ENCODE data around the gene RHOT2. TPM values are rescaled to one million over a fixed set of nuclear protein-coding genes. Genes with fewer than 3 reads are reported as not detected.

The RHOT2 gene
- total and polyA plus RNA-seq, 9 donors = 31.6 to 88.7 (median 66.4) TPM

DNA sequence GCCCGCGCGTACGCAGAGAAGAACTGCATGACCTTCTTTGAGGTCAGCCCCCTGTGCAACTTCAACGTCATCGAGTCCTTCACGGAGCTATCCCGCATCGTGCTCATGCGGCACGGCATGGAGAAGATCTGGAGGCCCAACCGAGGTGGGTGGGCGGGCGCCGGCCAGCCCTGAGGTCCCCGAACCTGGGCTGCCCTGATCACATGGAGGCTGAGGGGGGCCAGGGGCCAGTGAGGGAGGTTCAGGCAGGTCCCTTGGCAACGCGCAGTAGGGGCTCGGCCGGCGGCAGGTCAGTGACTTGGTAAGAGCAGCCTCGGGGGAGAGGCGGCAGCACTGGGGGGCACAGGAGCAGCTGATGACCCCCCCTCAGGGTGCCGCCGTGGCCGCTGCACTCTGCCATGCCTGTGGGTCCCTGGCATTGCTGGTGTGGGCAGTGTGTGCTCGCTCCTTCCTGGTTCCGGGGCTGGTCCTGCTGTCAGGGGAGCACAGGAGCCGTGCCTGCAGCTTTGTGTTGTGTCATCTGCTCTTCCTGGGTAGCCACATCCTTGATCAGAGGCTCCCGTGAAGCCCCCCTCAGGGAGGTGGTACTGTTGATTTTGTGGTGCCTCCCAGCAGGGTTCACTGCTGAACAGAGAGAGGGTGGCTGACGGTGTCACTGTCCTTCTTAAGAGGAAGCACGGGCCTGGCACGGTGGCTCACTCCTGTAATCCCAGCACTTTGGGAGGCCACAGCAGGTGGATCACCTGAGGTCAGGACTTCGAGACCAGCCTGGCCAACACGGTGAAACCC lies 41.8 kb upstream of the RHOT2 start:
- Histone ChIP-seq H3K36me3 (ENCODE audit: control insufficient read depth, insufficient read depth, low read length) (peaks cover 29% of the 10 kb centered on the region), H3K27me3 (ENCODE audit: control insufficient read depth, insufficient read depth, low read length) (no peaks in the 10 kb centered on the region), H3K4me1 (ENCODE audit: control insufficient read depth, insufficient read depth, low read length) (peaks cover 52% of the 10 kb centered on the region), H3K27ac (ENCODE audit: low read length) (no peak overlapping the region), H3K4me3 (ENCODE audit: low read length) (no peak overlapping the region), H3K9me3 (replicated peaks; ENCODE audit: control insufficient read depth, low read depth, low read length) (no peaks in the 10 kb centered on the region)
- WGBS (ENCODE audit: insufficient coverage) = 91% methylated on average over 32 of the region's 35 CpGs
- DNase-seq = no peak

- Histone ChIP-seq H3K27me3 (ENCODE audit: control insufficient read depth, insufficient read depth, low read length) (no peaks in the 10 kb centered on the region), H3K4me3 (ENCODE audit: low read length) (no peak overlapping the region), H3K36me3 (ENCODE audit: control insufficient read depth, insufficient read depth, low read length) (peaks cover 29% of the 10 kb centered on the region), H3K27ac (ENCODE audit: low read length) (no peak overlapping the region), H3K4me1 (ENCODE audit: control insufficient read depth, insufficient read depth, low read length) (peaks cover 48% of the 10 kb centered on the region), H3K9me3 (replicated peaks; ENCODE audit: control insufficient read depth, low read depth, low read length) (no peaks in the 10 kb centered on the region)
- peak; percentile 24 for DNase-seq
- 84% methylated on average over 29 of the region's 29 CpGs for WGBS (ENCODE audit: insufficient coverage)
Observed at GRCh38 chr16:626787-627453, 41.0 kb upstream of the RHOT2 start.

DNA sequence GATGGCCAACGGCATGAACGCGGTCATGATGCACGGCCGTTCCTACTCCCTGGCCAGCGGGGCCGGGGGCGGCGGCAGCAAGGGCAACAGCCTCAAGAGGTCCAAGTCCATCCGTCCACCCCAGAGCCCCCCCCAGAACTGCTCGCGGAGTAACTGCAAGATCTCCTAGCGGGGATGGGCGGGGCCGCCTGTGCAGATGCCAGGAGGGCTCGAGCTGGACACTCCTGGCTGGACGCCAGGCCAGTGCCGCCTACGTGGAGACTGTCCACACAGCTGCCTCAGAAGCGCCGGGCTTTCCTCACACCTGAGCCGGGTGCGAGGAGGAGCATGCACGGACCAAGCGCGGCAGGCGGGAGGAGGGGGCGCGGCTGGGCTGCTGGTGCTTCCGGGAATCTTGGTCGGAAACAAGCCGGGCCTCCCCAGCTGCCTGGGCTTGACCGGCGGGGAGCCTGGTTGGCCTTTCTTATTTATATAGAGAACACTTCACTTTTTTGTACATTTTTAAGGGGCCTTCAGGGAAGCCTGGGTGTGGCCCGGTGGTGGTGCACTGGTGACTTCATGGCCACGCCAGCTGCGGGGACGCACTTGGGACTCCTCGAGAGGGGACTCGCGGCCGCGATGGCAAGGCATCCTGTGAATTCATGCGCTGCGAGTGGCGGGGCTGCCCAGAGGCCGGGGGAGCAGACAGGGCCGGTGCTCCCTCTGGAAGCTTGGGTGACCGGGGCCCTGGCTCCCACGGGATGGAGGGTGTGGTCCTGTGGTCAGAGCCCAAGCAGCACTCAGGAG lies 40.3 kb upstream of the RHOT2 start:
- WGBS (ENCODE audit: insufficient coverage) = 83% methylated on average over 27 of the region's 50 CpGs
- peak overlapping the region; percentile 7 for H3K27ac ChIP-seq (ENCODE audit: low read length)

DNA sequence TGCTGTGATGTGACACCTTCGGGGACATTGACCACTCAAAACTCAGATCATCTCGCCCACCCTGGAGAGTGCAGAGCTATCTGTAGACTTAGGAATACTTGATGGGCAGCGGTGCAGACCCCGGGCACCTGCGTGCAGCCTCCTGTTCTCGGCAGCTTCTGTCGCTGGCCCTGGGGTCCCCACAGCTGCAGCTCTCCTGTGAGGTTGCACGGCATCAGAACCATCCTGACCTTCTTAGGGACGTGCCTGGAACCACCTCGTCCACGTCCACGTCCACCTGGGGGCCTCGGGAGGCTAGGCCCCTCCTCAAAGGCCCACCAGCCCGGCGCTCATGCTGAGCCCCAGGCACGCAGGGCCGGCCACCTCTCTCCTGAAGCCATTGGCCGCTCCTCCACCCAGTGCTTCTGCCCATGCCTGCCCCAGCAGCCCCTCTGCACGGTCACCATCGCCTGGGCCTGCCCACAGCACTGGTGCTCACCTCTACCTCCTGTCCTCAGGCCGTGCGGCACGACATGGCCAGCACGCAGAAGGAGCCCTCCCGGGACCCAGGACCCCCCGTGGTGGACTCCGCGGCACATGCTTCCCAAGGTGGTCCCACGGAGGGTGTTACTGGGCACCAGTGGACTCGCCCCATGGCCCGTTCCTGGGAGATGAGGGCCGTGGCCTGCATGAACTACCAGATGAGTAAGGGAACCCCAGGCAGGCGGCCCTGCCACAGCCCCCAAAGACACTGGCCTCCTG lies 39.4 kb upstream of the RHOT2 start:
- peak; percentile 8 for DNase-seq
- Histone ChIP-seq H3K9me3 (replicated peaks; ENCODE audit: control insufficient read depth, low read depth, low read length) (no peaks in the 10 kb centered on the region), H3K36me3 (ENCODE audit: control insufficient read depth, insufficient read depth, low read length) (peaks cover 35% of the 10 kb centered on the region), H3K27me3 (ENCODE audit: control insufficient read depth, insufficient read depth, low read length) (no peaks in the 10 kb centered on the region), H3K27ac (ENCODE audit: low read length) (peak overlapping the region; percentile 83), H3K4me1 (ENCODE audit: control insufficient read depth, insufficient read depth, low read length) (peaks cover 46% of the 10 kb centered on the region), H3K4me3 (ENCODE audit: low read length) (no peak overlapping the region)
- 79% methylated on average over 32 of the region's 33 CpGs for WGBS (ENCODE audit: insufficient coverage)

More for the DNA sequence above, 40.3 kb upstream of the RHOT2 start:
- Histone ChIP-seq H3K4me1 (ENCODE audit: control insufficient read depth, insufficient read depth, low read length) (peaks cover 46% of the 10 kb centered on the region), H3K9me3 (replicated peaks; ENCODE audit: control insufficient read depth, low read depth, low read length) (no peaks in the 10 kb centered on the region), H3K36me3 (ENCODE audit: control insufficient read depth, insufficient read depth, low read length) (peaks cover 32% of the 10 kb centered on the region), H3K27me3 (ENCODE audit: control insufficient read depth, insufficient read depth, low read length) (no peaks in the 10 kb centered on the region), H3K4me3 (ENCODE audit: low read length) (no peak overlapping the region)
- peak; percentile 57 for DNase-seq

GRCh38 chr16:629185-629832 lies 38.6 kb upstream of the RHOT2 start:
- Histone ChIP-seq H3K27ac (ENCODE audit: low read length) (peak overlapping the region; percentile 83), H3K9me3 (replicated peaks; ENCODE audit: control insufficient read depth, low read depth, low read length) (no peaks in the 10 kb centered on the region), H3K4me3 (ENCODE audit: low read length) (no peak overlapping the region), H3K36me3 (ENCODE audit: control insufficient read depth, insufficient read depth, low read length) (peaks cover 40% of the 10 kb centered on the region), H3K4me1 (ENCODE audit: control insufficient read depth, insufficient read depth, low read length) (peaks cover 46% of the 10 kb centered on the region), H3K27me3 (ENCODE audit: control insufficient read depth, insufficient read depth, low read length) (no peaks in the 10 kb centered on the region)
- DNase-seq = peak; percentile 86
- 30% methylated on average over 29 of the region's 29 CpGs for WGBS (ENCODE audit: insufficient coverage)

- Histone ChIP-seq H3K27ac (ENCODE audit: low read length) (peak overlapping the region; percentile 83), H3K4me3 (ENCODE audit: low read length) (no peak overlapping the region), H3K36me3 (ENCODE audit: control insufficient read depth, insufficient read depth, low read length) (peaks cover 45% of the 10 kb centered on the region), H3K9me3 (replicated peaks; ENCODE audit: control insufficient read depth, low read depth, low read length) (no peaks in the 10 kb centered on the region), H3K4me1 (ENCODE audit: control insufficient read depth, insufficient read depth, low read length) (peaks cover 49% of the 10 kb centered on the region), H3K27me3 (ENCODE audit: control insufficient read depth, insufficient read depth, low read length) (no peaks in the 10 kb centered on the region)
- no peak for DNase-seq
- WGBS (ENCODE audit: insufficient coverage) = 19% methylated on average over 8 of the region's 11 CpGs
Observed at GRCh38 chr16:629833-630248, 38.1 kb upstream of the RHOT2 start.

GRCh38 chr16:630249-630814 lies 37.6 kb upstream of the RHOT2 start:
- WGBS (ENCODE audit: insufficient coverage) = 16% methylated on average over 27 of the region's 29 CpGs
- Histone ChIP-seq H3K4me3 (ENCODE audit: low read length) (no peak overlapping the region), H3K9me3 (replicated peaks; ENCODE audit: control insufficient read depth, low read depth, low read length) (no peaks in the 10 kb centered on the region), H3K36me3 (ENCODE audit: control insufficient read depth, insufficient read depth, low read length) (peaks cover 42% of the 10 kb centered on the region), H3K4me1 (ENCODE audit: control insufficient read depth, insufficient read depth, low read length) (peaks cover 54% of the 10 kb centered on the region), H3K27ac (ENCODE audit: low read length) (peak overlapping the region; percentile 83), H3K27me3 (ENCODE audit: control insufficient read depth, insufficient read depth, low read length) (no peaks in the 10 kb centered on the region)
- no peak for DNase-seq

DNA sequence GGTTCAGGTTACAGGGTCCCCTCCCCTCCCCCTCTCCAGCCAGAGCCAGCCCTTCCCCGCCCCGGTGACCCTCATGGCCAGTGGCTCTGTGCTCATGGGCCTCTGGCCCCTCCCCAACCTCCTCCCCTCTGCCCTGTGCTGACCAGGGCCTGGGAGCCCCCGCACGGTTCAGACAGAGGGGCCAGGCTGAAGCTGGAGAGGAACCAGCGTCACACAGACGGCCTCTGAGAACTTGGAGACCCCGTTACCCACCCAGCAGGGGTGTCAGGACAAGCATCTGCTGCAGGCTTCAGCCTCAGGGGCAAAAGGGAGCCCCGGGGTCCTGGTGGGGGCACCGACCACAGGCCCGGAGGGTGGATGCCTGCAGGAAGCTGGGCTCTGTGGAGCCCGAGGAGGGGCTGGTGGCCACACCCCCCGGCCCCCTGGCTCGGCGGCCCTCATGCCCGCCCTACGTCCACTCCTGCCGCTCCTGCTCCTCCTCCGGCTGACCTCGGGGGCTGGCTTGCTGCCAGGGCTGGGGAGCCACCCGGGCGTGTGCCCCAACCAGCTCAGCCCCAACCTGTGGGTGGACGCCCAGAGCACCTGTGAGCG lies 37.0 kb upstream of the RHOT2 start, which contains the start of gene WFIKKN1:
Gene WFIKKN1, plus strand, starts transcription at position 171 of the 591 bp plus-strand sequence. Its CDS starts 269 bp downstream, at position 440.
- Histone ChIP-seq H3K27ac (ENCODE audit: low read length) (peak within 1 kb of the TSS; percentile 83), H3K4me1 (ENCODE audit: control insufficient read depth, insufficient read depth, low read length) (peaks cover 59% of the 10 kb centered on the region), H3K4me3 (ENCODE audit: low read length) (no peak within 1 kb of the TSS), H3K9me3 (replicated peaks; ENCODE audit: control insufficient read depth, low read depth, low read length) (no peaks in the 10 kb centered on the region), H3K36me3 (ENCODE audit: control insufficient read depth, insufficient read depth, low read length) (peaks cover 36% of the 10 kb centered on the region), H3K27me3 (ENCODE audit: control insufficient read depth, insufficient read depth, low read length) (no peaks in the 10 kb centered on the region)
- WGBS (ENCODE audit: insufficient coverage) = 4% methylated on average over 23 of the region's 23 CpGs
- no peak for DNase-seq

All from muscle of leg (tissue), 11 donors.